GM12864 (cell line): ENCODE measurements around the gene CPT1C.

ENCODE experiments used
- DNase-seq: peaks from one replicate; pipeline ENCODE4 v3.0.0-alpha.2; 2011; ENCODE audit warnings: low read depth
- H3K4me3 ChIP-seq: 2 replicates; pipeline ENCODE4 v1.5.1; 2011; ENCODE audit warnings: mild to moderate bottlenecking, low read depth, low read length, control low read depth
- CTCF ChIP-seq: IDR thresholded peaks from 2 replicates; pipeline ENCODE4 v1.5.1; 2011; ENCODE audit warnings: low read depth, mild to moderate bottlenecking, moderate library complexity, low read length, control low read depth, inconsistent platforms; ENCODE audit errors: missing control alignments

The CPT1C gene

GRCh38 chr19:49683814-49684250 lies 7.1 kb upstream of the CPT1C start:
- no peak for DNase-seq
- H3K4me3 ChIP-seq = no peak overlapping the region
- no peak for TF ChIP-seq CTCF

- DNase-seq = no peak
- H3K4me3 ChIP-seq = no peak overlapping the region
- peak; percentile 75 for TF ChIP-seq CTCF
Measured at GRCh38 chr19:49684251-49684982, 6.5 kb upstream of the CPT1C start.

GRCh38 chr19:49684983-49685553 lies 5.8 kb upstream of the CPT1C start:
- DNase-seq = no peak
- H3K4me3 ChIP-seq = no peak overlapping the region
- TF ChIP-seq CTCF = no peak

GRCh38 chr19:49685845-49686332 lies 5.0 kb upstream of the CPT1C start:
- DNase-seq = no peak
- no peak overlapping the region for H3K4me3 ChIP-seq
- TF ChIP-seq CTCF = no peak

GRCh38 chr19:49686503-49687088 lies 4.3 kb upstream of the CPT1C start:
- no peak for TF ChIP-seq CTCF
- DNase-seq = no peak
- H3K4me3 ChIP-seq = no peak overlapping the region

GRCh38 chr19:49687150-49687549 lies 3.8 kb upstream of the CPT1C start:
- no peak overlapping the region for H3K4me3 ChIP-seq
- DNase-seq = no peak
- no peak for TF ChIP-seq CTCF
